Chondrocyte (in vitro differentiated cells): ENCODE data around the gene RASSF3. TPM values are rescaled to one million over a fixed set of nuclear protein-coding genes. Genes with fewer than 3 reads are reported as not detected.
A peak's percentile ranks its signal among the peaks of the same experiment; 100 is the strongest.

ENCODE experiments used
- DNase-seq: peaks from one replicate; pipeline ENCODE4 v3.0.0; 2021; ENCODE audit warnings: mixed read lengths, low spot score
- H3K27ac Mint-ChIP-seq: one replicate; pipeline ENCODE4 v1.8.0; 2021; ENCODE audit warnings: mild to moderate bottlenecking, moderate library complexity, mixed read lengths; ENCODE audit not compliant: unreplicated experiment
- H3K27me3 Mint-ChIP-seq: 2 replicates; pipeline ENCODE4 v1.8.0; 2021; ENCODE audit warnings: low read depth, mixed read lengths
- H3K36me3 Mint-ChIP-seq: 2 replicates; pipeline ENCODE4 v1.8.0; 2021; ENCODE audit warnings: low read depth, mixed read lengths
- H3K4me1 Mint-ChIP-seq: 2 replicates; pipeline ENCODE4 v1.8.0; 2021; ENCODE audit warnings: low read depth, mild to moderate bottlenecking, mixed read lengths
- H3K4me3 Mint-ChIP-seq: one replicate; pipeline ENCODE4 v1.8.0; 2021; ENCODE audit warnings: mild to moderate bottlenecking, moderate library complexity, mixed read lengths; ENCODE audit not compliant: unreplicated experiment
- H3K9me3 Mint-ChIP-seq: 2 replicates; pipeline ENCODE4 v1.8.0; 2021; ENCODE audit warnings: low read depth, mixed read lengths
- microRNA-seq: library from miRNA; unstranded; fragments of <30 nt; microRNA quantifications from one replicate; pipeline ENCODE4 v1.2.0, GENCODE V29; 2020; ENCODE audit warnings: borderline number of aligned reads
- total RNA-seq: library from RNA; stranded (reverse); gene quantifications from 3 replicates; pipeline ENCODE4 v1.2.1, GENCODE V29; 2021
- TF ChIP-seq, protein P1 (sequence below): fragments of 200-600 bp; sonication (generic); IDR thresholded peaks from 2 replicates; pipeline ENCODE4 v1.5.0; 2021; ENCODE audit warnings: antibody characterized with exemption, mild to moderate bottlenecking, moderate library complexity

Gene RASSF3
- total RNA-seq, 1 donor from 2014 or later = 51.1 TPM

- H3K4me1 Mint-ChIP-seq = peaks cover 36% of the 10 kb centered on the region
- H3K9me3 Mint-ChIP-seq = no peaks in the 10 kb centered on the region
- H3K27ac Mint-ChIP-seq = peak overlapping the region; percentile 27
- DNase-seq = no peak
- TF ChIP-seq, protein P1, sequence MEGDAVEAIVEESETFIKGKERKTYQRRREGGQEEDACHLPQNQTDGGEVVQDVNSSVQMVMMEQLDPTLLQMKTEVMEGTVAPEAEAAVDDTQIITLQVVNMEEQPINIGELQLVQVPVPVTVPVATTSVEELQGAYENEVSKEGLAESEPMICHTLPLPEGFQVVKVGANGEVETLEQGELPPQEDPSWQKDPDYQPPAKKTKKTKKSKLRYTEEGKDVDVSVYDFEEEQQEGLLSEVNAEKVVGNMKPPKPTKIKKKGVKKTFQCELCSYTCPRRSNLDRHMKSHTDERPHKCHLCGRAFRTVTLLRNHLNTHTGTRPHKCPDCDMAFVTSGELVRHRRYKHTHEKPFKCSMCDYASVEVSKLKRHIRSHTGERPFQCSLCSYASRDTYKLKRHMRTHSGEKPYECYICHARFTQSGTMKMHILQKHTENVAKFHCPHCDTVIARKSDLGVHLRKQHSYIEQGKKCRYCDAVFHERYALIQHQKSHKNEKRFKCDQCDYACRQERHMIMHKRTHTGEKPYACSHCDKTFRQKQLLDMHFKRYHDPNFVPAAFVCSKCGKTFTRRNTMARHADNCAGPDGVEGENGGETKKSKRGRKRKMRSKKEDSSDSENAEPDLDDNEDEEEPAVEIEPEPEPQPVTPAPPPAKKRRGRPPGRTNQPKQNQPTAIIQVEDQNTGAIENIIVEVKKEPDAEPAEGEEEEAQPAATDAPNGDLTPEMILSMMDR = no peak
- no peak overlapping the region for H3K4me3 Mint-ChIP-seq
- peaks cover 32% of the 10 kb centered on the region for H3K36me3 Mint-ChIP-seq
- no peaks in the 10 kb centered on the region for H3K27me3 Mint-ChIP-seq
These were observed 134.3 kb downstream of the RASSF3 start for GRCh38 chr12:64744422-64745258.

DNA sequence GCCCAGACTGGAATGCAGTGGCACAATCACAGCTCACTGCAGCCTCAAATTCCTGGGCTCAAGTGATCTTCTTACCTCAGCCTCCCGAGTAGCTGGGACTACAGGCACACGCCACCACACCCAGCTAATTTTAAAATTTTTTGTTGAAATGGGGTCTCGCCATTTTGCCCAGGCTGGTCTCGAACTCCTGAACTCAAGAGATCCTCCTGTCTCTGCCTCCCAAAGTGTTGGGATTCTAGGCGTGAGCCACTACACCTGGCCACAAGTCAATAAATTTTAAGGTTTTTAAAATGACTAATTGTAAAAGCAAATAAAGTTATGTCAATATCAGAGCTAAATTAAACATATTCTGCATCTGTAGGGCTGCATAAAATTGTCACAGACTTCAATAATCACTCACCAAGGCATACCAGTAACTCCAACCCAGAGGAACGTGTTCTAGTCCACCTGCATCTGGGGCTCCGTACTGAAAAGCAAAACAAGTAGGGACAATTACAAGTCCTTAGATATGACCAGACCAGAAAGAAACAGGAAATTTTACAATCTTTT, 135.0 kb downstream of the RASSF3 start:
- Mint-ChIP-seq H3K27me3 (no peaks in the 10 kb centered on the region), H3K9me3 (no peaks in the 10 kb centered on the region), H3K4me3 (no peak overlapping the region), H3K36me3 (peaks cover 28% of the 10 kb centered on the region), H3K27ac (no peak overlapping the region), H3K4me1 (peaks cover 32% of the 10 kb centered on the region)
- TF ChIP-seq, protein P1 = no peak
- DNase-seq = no peak

DNA sequence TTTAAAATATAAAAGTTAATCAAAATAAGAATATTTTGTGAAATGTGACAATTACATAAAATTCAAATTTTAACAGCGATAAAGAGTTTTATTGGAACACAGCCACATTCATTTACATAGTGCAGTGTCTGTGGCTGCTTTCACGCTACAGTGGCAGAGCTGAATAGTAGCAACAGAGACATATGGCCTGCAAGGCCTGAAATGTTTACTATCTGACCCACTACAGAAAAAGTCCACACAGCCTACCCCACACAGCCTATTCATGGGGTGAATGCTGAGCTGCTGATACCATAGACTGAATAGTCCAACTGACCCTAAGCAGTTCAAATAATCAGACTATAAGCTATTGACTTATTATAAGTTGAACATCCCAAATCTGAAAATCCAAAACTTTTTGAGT, 135.7 kb downstream of the RASSF3 start:
- peaks cover 26% of the 10 kb centered on the region for H3K4me1 Mint-ChIP-seq
- no peak overlapping the region for H3K4me3 Mint-ChIP-seq
- H3K9me3 Mint-ChIP-seq = no peaks in the 10 kb centered on the region
- TF ChIP-seq, protein P1 = no peak
- H3K27ac Mint-ChIP-seq = no peak overlapping the region
- DNase-seq = no peak
- no peaks in the 10 kb centered on the region for H3K27me3 Mint-ChIP-seq
- H3K36me3 Mint-ChIP-seq = peaks cover 25% of the 10 kb centered on the region

GRCh38 chr12:64746663-64747062, 136.4 kb downstream of the RASSF3 start:
- no peak overlapping the region for H3K27ac Mint-ChIP-seq
- peaks cover 21% of the 10 kb centered on the region for H3K4me1 Mint-ChIP-seq
- H3K9me3 Mint-ChIP-seq = no peaks in the 10 kb centered on the region
- H3K36me3 Mint-ChIP-seq = peaks cover 22% of the 10 kb centered on the region
- no peaks in the 10 kb centered on the region for H3K27me3 Mint-ChIP-seq
- TF ChIP-seq, protein P1 = no peak
- no peak for DNase-seq
- H3K4me3 Mint-ChIP-seq = no peak overlapping the region

Small RNA genes lying within 50 kb of the gene (microRNA-seq; reads per million reads assigned to microRNA genes)
- gene MIR548C (not detected), gene MIR548Z (not detected)

Other genes with a start within 250 kb of the RASSF3 start
- 0.10 to 0.38 TPM in 2 of 3 replicates, not detected in the other for gene C12orf56, start 219.7 kb upstream of the RASSF3 start, total RNA-seq
- gene XPOT, start 206.1 kb upstream of the RASSF3 start, total RNA-seq = 94.2 to 213 TPM (median 193 TPM) in 3 replicates
- gene TBK1, start 158.4 kb upstream of the RASSF3 start, total RNA-seq = 13.8 to 20.5 TPM (median 15.0 TPM) in 3 replicates
- gene GNS, start 148.9 kb downstream of the RASSF3 start, total RNA-seq = 133 to 154 TPM (median 135 TPM) in 3 replicates
- gene TBC1D30, start 214.2 kb downstream of the RASSF3 start, total RNA-seq = 1.7 to 2.0 TPM (median 1.7 TPM) in 3 replicates